Measurements from ENCODE around the gene ATP8A2.

- TF ChIP-seq CTCF (IDR thresholded peaks at IDR 0.05 in 4 of 5, conservative IDR thresholded peaks at IDR 0.05 in 1 of 5) (no peak), POLR2A (IDR thresholded peaks at IDR 0.05) (no peak)
These were observed 674.9 kb downstream of the ATP8A2 start for GRCh38 chr13:26046639-26047038.
